AML-193 (cell line): ENCODE results near the gene FGF16.
"Not testable (repeated sequence)": the region's sequence is repeated elsewhere in the genome, so short reads cannot be mapped to it uniquely, and the experiment has no call there.

Experiments
- DNase-seq, 2 experiments: peaks; one replicate each; lab custom pipeline; 2025; lab: John Stamatoyannopoulos, UW

The FGF16 gene

GRCh38 chrX:77446908-77447652 is at the start of gene FGF16:
Gene FGF16 (plus strand): TSS chrX:77447389. CDS start chrX:77447675, 286 bp downstream.
- DNase-seq: no peak

- no peak for DNase-seq
These were observed 48.7 kb upstream of the FGF16 start for GRCh38 chrX:77398330-77398954.

GRCh38 chrX:77404419-77404818 is 42.8 kb upstream of the FGF16 start:
- no peak for DNase-seq

- DNase-seq: not testable (repeated sequence)
These were observed 39.4 kb upstream of the FGF16 start for GRCh38 chrX:77407821-77408220.

GRCh38 chrX:77412631-77413030 is 34.6 kb upstream of the FGF16 start:
- no peak for DNase-seq

- DNase-seq: no peak
These were observed 32.0 kb upstream of the FGF16 start for GRCh38 chrX:77415161-77415560.

GRCh38 chrX:77415882-77416281 is 31.3 kb upstream of the FGF16 start:
- no peak for DNase-seq

- no peak for DNase-seq
These were observed 24.1 kb upstream of the FGF16 start for GRCh38 chrX:77422891-77423648.

GRCh38 chrX:77426811-77427210 is 20.4 kb upstream of the FGF16 start:
- no peak for DNase-seq

- DNase-seq: no peak
These were observed 19.6 kb upstream of the FGF16 start for GRCh38 chrX:77427611-77428010.

GRCh38 chrX:77428551-77428950 is 18.6 kb upstream of the FGF16 start:
- DNase-seq: no peak

GRCh38 chrX:77431227-77431626 is 16.0 kb upstream of the FGF16 start:
- peak; percentile 18 to 45 for DNase-seq

GRCh38 chrX:77433001-77433400 is 14.2 kb upstream of the FGF16 start:
- no peak for DNase-seq

GRCh38 chrX:77434962-77435361 is 12.2 kb upstream of the FGF16 start:
- DNase-seq: no peak

GRCh38 chrX:77436271-77436670 is 10.9 kb upstream of the FGF16 start:
- DNase-seq: no peak

- DNase-seq: no peak
These were observed 10.5 kb upstream of the FGF16 start for GRCh38 chrX:77436682-77437081.

- DNase-seq: no peak
These were observed 6.9 kb upstream of the FGF16 start for GRCh38 chrX:77440330-77440729.

- no peak for DNase-seq
These were observed 6.2 kb upstream of the FGF16 start for GRCh38 chrX:77441033-77441432.

GRCh38 chrX:77441479-77441878 is 5.7 kb upstream of the FGF16 start:
- DNase-seq: no peak

GRCh38 chrX:77442728-77443127 is 4.5 kb upstream of the FGF16 start:
- no peak for DNase-seq

GRCh38 chrX:77444075-77444474 is 3.1 kb upstream of the FGF16 start:
- no peak for DNase-seq

GRCh38 chrX:77444545-77444944 is 2.6 kb upstream of the FGF16 start:
- no peak for DNase-seq

GRCh38 chrX:77446029-77446585 is 1.1 kb upstream of the FGF16 start:
- DNase-seq: no peak
